Activated CD4-positive, alpha-beta T cell treated with anti-CD3 and anti-CD28 coated beads for 36 hours (primary cell): ENCODE results near the gene TRIM17. TPM values are rescaled to one million over a fixed set of nuclear protein-coding genes. Genes with fewer than 3 reads are reported as not detected.

Experiments
- ATAC-seq: fragments of 200-7000 bp; cut with Tn5 transposase; one replicate; pipeline ENCODE4 v1.10.0; 2021; ENCODE audit warnings: mild to moderate bottlenecking, moderate library complexity
- CTCF ChIA-PET: fragments of 350-600 bp; sonication (Branson Sonifier 250); formaldehyde crosslinking; loops from one replicate; lab custom pipeline; 2021; ENCODE audit warnings: antibody characterized with exemption; lab: Charles Lee
- POLR2A ChIA-PET: fragments of 350-600 bp; sonication (Branson Sonifier 250); formaldehyde crosslinking; loops from one replicate; lab custom pipeline; 2021; ENCODE audit warnings: antibody characterized with exemption, inconsistent platforms; lab: Charles Lee
- DNase-seq: peaks from one replicate; pipeline ENCODE4 v3.0.0-alpha.2; 2020
- H3K27ac Mint-ChIP-seq: one replicate; pipeline ENCODE4 v1.8.0; 2021; ENCODE audit warnings: mixed read lengths
- H3K27me3 Mint-ChIP-seq: one replicate; pipeline ENCODE4 v1.8.0; 2021; ENCODE audit warnings: mixed read lengths
- H3K36me3 Mint-ChIP-seq: one replicate; pipeline ENCODE4 v1.8.0; 2021; ENCODE audit warnings: low read depth, mixed read lengths
- H3K4me1 Mint-ChIP-seq: one replicate; pipeline ENCODE4 v1.8.0; 2021; ENCODE audit warnings: mixed read lengths
- H3K4me3 Mint-ChIP-seq: one replicate; pipeline ENCODE4 v1.8.0; 2021; ENCODE audit warnings: mild to moderate bottlenecking, moderate library complexity, mixed read lengths
- H3K9me3 Mint-ChIP-seq: one replicate; pipeline ENCODE4 v1.8.0; 2021; ENCODE audit warnings: low read depth, mixed read lengths
- intact Hi-C, 2 experiments: fragments of 100-400 bp; cut with DNase I in 1 of 2; cut with micrococcal nuclease in 1 of 2; formaldehyde crosslinking; loops; one replicate each; pipeline versions ENCODE4 v1.14.2 to v1.15.1; 2022 to 2024; cut with DNase I, micrococcal nuclease
- total RNA-seq, 2 experiments: library from RNA; stranded (reverse); gene quantifications; one replicate each; pipeline ENCODE4 v1.2.3, GENCODE V29; 2021

TRIM17 gene
- total RNA-seq, 2 experiments from 2014 or later, result 1.2 to 1.3 TPM

DNA sequence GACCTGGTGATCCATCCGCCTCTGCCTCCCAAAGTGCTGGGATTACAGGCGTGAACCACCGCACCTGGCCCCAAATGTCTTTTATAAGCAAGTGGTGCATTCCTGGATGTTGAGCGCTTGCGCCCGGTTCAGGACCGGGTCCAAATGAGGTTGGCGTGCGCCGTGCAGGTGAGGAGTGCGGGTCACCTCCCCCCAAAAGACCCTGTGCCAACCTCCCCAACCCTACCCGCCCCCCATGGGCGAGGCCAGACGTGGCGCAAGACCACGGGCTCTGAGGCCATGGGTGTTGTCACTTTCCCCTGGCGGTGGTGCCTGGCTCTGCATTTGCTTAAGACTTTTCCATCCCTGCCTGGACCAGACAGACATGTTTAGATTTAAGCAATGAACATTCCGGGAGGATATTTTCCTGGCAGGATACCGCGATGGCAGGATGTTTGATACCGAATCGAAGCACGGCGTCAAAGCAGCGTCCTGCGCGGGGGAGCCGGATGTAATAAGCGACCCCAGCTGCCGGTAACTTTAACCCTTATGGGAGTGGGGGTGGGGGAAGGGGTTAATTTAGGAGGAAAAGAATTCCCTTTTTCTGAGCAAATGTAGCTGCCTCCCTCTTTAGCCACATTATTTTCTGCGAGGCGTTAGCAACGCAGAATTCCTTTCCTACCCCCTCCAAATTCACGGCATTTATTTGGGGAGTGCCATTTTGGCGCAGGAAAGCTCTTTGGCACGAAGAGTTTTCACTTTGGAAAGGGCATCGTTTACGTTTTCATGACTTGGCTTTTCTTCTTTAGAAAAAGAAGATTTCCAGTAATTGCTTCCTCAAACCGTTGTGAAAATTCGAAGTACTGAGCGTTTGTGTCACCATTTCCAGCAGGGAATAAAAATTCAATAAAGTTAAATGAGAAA is 42.7 kb upstream of the TRIM17 start:
- Mint-ChIP-seq H3K27ac (peak overlapping the region; percentile 96), H3K27me3 (no peaks in the 10 kb centered on the region), H3K36me3 (peaks cover 10% of the 10 kb centered on the region), H3K4me1 (peaks cover 44% of the 10 kb centered on the region), H3K4me3 (peak overlapping the region; percentile 88), H3K9me3 (no peaks in the 10 kb centered on the region)
- CTCF ChIA-PET, result interaction anchor here (0.7 to 4.1 kb wide), 9 partner anchors 13 to 1836 kb away, joined by 3 to 16 read pairs (median 3); partner anchors contain the start of gene RNF187
- ATAC-seq (peak; percentile 8), DNase-seq (peak; percentile 83)
- intact Hi-C loops, result loop anchor here in 1 of 2 experiments (2.0 to 10.0 kb wide), 2 partner anchors 351 to 1045 kb away; partner anchors contain the start of genes MRPL55 and NUP133
- POLR2A ChIA-PET, result interaction anchor here (0.6 to 1.5 kb wide), 3 partner anchors 27 to 724 kb away, joined by 4 to 8 read pairs (median 6); partner anchors contain the start of genes ARF1 and JMJD4

DNA sequence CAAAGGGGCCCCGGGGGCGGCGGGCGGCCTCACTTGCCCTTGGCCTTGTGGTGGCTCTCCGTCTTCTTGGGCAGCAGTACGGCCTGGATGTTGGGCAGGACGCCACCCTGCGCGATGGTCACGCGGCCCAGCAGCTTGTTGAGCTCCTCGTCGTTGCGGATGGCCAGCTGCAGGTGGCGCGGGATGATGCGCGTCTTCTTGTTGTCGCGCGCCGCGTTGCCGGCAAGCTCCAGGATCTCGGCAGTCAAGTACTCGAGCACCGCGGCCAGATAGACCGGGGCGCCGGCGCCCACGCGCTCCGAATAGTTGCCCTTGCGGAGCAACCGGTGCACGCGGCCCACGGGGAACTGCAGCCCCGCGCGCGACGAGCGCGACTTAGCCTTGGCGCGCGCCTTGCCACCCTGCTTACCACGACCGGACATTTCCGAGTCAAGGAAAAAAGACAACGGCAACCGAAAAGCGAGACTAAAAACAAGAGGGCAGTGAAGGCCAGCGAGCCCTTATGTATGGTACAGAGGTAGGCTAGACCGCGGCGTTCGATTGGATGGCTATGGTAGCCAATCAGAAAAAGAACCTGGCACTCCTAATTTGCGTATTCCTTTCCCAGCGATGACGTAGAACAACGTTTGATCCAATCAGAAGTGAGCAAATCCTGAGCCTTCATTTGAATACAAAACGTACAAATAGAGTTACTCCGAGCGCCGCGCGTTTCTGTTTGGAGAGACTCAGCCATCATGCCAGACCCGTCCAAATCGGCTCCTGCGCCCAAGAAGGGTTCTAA is 40.9 kb upstream of the TRIM17 start:
- Mint-ChIP-seq H3K4me3 (peak overlapping the region; percentile 88), H3K27ac (peak overlapping the region; percentile 96), H3K36me3 (peaks cover 12% of the 10 kb centered on the region), H3K27me3 (no peaks in the 10 kb centered on the region), H3K4me1 (peaks cover 30% of the 10 kb centered on the region), H3K9me3 (no peaks in the 10 kb centered on the region)
- peak; percentile 89 for ATAC-seq
- DNase-seq, result peak; percentile 92
- POLR2A ChIA-PET, result interaction anchor here (0.7 to 2.0 kb wide), 6 partner anchors 9 to 375 kb away, joined by 3 to 14 read pairs (median 4); partner anchors contain the start of genes ARF1 and TRIM11
- CTCF ChIA-PET, result interaction anchor here (0.5 to 4.1 kb wide), 13 partner anchors 7 to 988 kb away, joined by 3 to 16 read pairs (median 4); partner anchors contain the start of gene ARF1
- intact Hi-C loops, result loop anchor here (1.0 to 10.0 kb wide), 12 partner anchors 29 to 1047 kb away; partner anchors contain the start of genes GUK1 (in 2 of the 2), TRIM11 (in 2 of the 2), ARF1 (in 1 of the 2) and IBA57 (in 1 of the 2)

DNA sequence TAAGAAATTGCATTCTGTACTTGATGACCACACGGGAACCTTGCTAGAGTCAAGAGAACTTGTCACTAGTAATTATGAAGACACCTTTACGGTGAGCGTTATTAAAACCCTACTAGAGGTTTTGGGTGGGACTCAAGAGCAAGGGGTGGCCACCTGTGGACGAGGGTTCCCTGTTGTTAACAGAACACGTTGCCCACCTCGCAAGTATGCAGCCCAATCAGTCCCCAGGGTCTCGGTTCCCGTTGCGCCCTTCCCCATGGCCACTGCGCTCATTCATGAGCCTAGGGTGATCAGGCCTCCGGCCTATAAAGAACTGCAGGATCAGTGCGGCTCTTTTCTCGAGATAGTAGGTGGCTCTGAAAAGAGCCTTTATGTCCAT is 40.3 kb upstream of the TRIM17 start:
- H3K27me3 Mint-ChIP-seq, result no peaks in the 10 kb centered on the region
- H3K27ac Mint-ChIP-seq, result peak overlapping the region; percentile 96
- intact Hi-C loops, result loop anchor here (1.0 to 10.0 kb wide), 9 partner anchors 29 to 1048 kb away; partner anchors contain the start of genes TRIM11 (in 2 of the 2), ARF1 (in 1 of the 2), GUK1 (in 1 of the 2) and NUP133 (in 1 of the 2)
- no peaks in the 10 kb centered on the region for H3K9me3 Mint-ChIP-seq
- no peak for DNase-seq
- ChIA-PET CTCF (interaction anchor here (0.5 to 4.1 kb wide), 9 partner anchors 8 to 988 kb away, joined by 3 to 16 read pairs (median 5); partner anchors contain the start of gene ARF1), POLR2A (interaction anchor here (0.7 to 2.0 kb wide), 4 partner anchors 9 to 53 kb away, joined by 3 to 14 read pairs (median 4); partner anchors contain the start of gene TRIM11)
- no peak for ATAC-seq
- H3K4me1 Mint-ChIP-seq, result peaks cover 26% of the 10 kb centered on the region
- H3K36me3 Mint-ChIP-seq, result peaks cover 12% of the 10 kb centered on the region
- H3K4me3 Mint-ChIP-seq, result peak overlapping the region; percentile 88

DNA sequence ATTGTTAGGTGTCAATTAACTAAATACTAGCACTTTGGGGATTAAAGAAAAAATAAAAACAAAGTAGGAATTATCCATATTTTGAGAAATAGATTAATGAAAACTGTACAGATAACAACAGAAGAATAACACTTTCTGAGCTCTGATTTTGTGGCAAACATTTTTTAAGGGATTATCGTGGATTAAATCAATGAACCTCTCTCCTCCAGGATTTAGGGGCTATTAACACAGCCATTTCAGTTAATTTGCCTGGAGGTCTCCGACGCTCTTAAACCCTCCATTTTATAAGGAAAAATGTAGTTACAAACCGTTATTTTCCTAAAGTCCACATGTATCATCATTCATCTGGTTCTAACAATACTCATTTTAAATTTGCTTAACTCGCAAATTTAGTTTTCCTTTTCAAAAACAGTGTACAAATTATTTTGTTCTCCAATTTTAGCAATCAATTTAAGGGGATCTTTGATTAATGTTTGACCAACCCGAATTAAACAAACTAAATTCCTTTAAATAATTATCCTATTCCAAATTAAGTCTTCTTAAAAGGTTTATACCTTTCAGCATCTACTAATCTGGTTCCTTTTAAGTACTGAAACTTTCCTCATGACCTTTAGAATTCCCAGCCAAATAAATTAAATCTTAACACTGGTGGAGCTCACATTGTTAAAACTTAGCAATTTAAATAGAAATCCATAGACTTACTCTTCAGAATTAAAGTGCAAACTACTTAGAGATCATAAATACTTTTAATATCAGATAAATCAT is 39.8 kb upstream of the TRIM17 start:
- CTCF ChIA-PET, result interaction anchor here (0.5 to 3.1 kb wide), 7 partner anchors 9 to 989 kb away, joined by 3 to 10 read pairs (median 4); no protein-coding TSS in a partner anchor
- Mint-ChIP-seq H3K4me3 (peak overlapping the region; percentile 88), H3K27ac (peak overlapping the region; percentile 96)

DNA sequence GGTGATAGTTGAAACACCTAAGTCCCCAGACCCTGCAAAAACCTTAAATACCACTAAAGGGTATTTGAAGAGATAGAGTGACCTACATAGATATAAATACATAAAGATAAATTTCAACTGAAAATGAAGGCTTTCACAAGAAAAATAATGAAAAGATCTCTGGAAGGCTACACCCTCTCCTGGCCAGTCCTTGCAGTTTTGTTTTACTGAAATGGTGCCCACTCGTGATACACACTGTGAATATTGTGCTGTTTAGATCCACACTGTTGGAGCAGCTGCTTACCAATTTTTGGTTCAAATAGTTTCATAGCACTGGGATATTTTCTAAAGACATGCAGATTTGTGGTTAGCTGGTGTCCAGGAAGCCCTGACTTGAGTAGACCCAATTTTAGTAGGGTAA is 39.1 kb upstream of the TRIM17 start:
- POLR2A ChIA-PET, result interaction anchor here (1.1 kb wide), 1 partner anchor 8 kb away, joined by 4 read pairs; no protein-coding TSS in a partner anchor
- no peaks in the 10 kb centered on the region for H3K9me3 Mint-ChIP-seq
- H3K36me3 Mint-ChIP-seq, result peaks cover 10% of the 10 kb centered on the region
- ATAC-seq, result no peak
- H3K4me3 Mint-ChIP-seq, result peak overlapping the region; percentile 53
- no peak for DNase-seq
- CTCF ChIA-PET, result interaction anchor here (0.9 to 3.1 kb wide), 5 partner anchors 9 to 80 kb away, joined by 3 to 10 read pairs (median 4); no protein-coding TSS in a partner anchor
- no peak overlapping the region for H3K27ac Mint-ChIP-seq
- no peaks in the 10 kb centered on the region for H3K27me3 Mint-ChIP-seq
- intact Hi-C loops, result loop anchor here (2.0 to 10.0 kb wide), 5 partner anchors 49 to 1049 kb away; partner anchors contain the start of genes NUP133 (in 1 of the 2) and TRIM11 (in 1 of the 2)
- peaks cover 21% of the 10 kb centered on the region for H3K4me1 Mint-ChIP-seq

More for the DNA sequence above, 39.8 kb upstream of the TRIM17 start:
- intact Hi-C loops, result loop anchor here (1.0 to 10.0 kb wide), 9 partner anchors 30 to 1048 kb away; partner anchors contain the start of genes TRIM11 (in 2 of the 2), ARF1 (in 1 of the 2), GUK1 (in 1 of the 2) and NUP133 (in 1 of the 2)
- H3K4me1 Mint-ChIP-seq, result peaks cover 26% of the 10 kb centered on the region
- H3K36me3 Mint-ChIP-seq, result peaks cover 12% of the 10 kb centered on the region
- POLR2A ChIA-PET, result interaction anchor here (0.6 kb wide), 1 partner anchor 80 kb away, joined by 3 read pairs; no protein-coding TSS in a partner anchor
- no peaks in the 10 kb centered on the region for H3K9me3 Mint-ChIP-seq
- DNase-seq (no peak), ATAC-seq (no peak)
- no peaks in the 10 kb centered on the region for H3K27me3 Mint-ChIP-seq

DNA sequence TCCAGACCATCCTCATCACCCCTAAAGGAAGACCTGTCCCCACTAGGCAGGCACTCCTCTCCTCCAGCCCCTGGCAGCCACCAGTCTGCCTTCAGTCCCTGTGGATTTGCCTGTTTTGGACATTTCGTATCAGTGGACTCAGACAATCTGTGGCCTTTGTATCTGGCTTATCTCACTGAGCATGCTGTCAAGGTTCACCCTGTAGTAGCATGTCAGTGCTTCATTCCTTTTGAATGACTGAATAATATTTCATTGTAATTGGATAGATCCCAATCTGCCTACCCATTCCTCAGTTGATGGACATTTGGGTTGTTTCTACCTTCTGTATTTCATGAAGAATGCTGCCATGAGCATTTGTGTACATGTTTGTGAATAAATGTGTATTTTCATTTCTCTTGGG is 37.6 kb upstream of the TRIM17 start:
- H3K4me3 Mint-ChIP-seq, result no peak overlapping the region
- ChIA-PET CTCF (interaction anchor here (3.1 kb wide), 1 partner anchor 11 kb away, joined by 10 read pairs; no protein-coding TSS in a partner anchor), POLR2A (no interaction called here)
- peak overlapping the region; percentile 19 for H3K27ac Mint-ChIP-seq
- no peaks in the 10 kb centered on the region for H3K9me3 Mint-ChIP-seq
- H3K27me3 Mint-ChIP-seq, result no peaks in the 10 kb centered on the region
- H3K36me3 Mint-ChIP-seq, result peaks cover 8% of the 10 kb centered on the region
- peaks cover 15% of the 10 kb centered on the region for H3K4me1 Mint-ChIP-seq
- no peak for ATAC-seq
- intact Hi-C loops, result loop anchor here in 1 of 2 experiments (10.0 kb wide), 1 partner anchor 1051 kb away; the partner anchor contains the start of gene NUP133
- no peak for DNase-seq

DNA sequence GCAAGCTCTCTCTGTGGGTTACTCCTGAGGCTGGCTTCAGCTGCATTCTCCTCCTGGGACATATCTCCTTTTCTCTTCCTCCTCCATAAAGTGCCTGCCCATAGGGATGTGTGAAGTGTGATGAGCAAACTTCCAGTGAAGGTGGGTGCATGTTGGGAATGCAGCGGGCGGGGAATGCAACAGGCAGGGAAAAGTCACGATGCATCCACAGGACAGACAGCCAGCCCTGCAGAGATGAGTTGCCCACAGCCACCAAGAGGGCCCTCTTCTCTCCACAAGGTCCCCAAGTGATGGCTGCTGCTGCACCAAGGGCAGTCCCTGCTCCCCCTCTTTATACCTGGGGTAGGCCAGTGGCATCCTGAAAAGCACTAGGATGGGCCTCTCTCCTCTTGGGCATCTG is 37.0 kb upstream of the TRIM17 start:
- CTCF ChIA-PET, result no interaction called here
- no peaks in the 10 kb centered on the region for H3K9me3 Mint-ChIP-seq
- no peak overlapping the region for H3K4me3 Mint-ChIP-seq
- peaks cover 14% of the 10 kb centered on the region for H3K4me1 Mint-ChIP-seq
- no peak for DNase-seq
- H3K27me3 Mint-ChIP-seq, result no peaks in the 10 kb centered on the region
- intact Hi-C loops, result loop anchor here in 1 of 2 experiments (10.0 kb wide), 1 partner anchor 1051 kb away; the partner anchor contains the start of gene NUP133
- POLR2A ChIA-PET, result no interaction called here
- H3K27ac Mint-ChIP-seq, result no peak overlapping the region
- peaks cover 8% of the 10 kb centered on the region for H3K36me3 Mint-ChIP-seq
- no peak for ATAC-seq

DNA sequence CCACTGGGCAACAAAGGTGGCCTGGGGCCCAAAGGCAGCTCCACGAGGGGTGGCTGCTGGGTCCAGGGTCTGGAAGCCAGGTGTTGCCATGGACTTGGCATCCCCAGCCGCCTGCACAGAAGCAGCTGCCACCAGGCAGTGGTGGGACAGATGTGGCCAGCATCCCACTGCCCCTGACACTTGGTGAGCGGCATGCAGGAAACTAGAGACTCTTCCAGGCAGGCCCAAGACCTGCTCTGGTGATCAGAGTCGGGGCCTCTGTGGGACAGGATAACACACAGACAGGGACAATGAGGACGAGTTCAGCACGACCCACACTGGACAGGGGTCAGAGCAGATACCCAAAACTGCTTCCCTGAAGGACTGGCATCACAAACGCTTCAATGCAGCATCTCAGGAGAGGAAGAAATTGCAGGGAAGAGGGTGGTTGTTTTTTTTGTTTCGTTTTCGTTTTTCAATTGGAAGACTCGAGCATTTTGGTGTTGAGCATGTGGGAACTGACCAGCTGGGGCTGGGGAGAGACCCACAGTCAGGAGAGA is 36.4 kb upstream of the TRIM17 start:
- peaks cover 11% of the 10 kb centered on the region for H3K4me1 Mint-ChIP-seq
- no peak overlapping the region for H3K27ac Mint-ChIP-seq
- H3K4me3 Mint-ChIP-seq, result no peak overlapping the region
- H3K36me3 Mint-ChIP-seq, result peaks cover 8% of the 10 kb centered on the region
- no peaks in the 10 kb centered on the region for H3K9me3 Mint-ChIP-seq
- H3K27me3 Mint-ChIP-seq, result no peaks in the 10 kb centered on the region
- no peak for DNase-seq
- ChIA-PET CTCF (no interaction called here), POLR2A (no interaction called here)
- no peak for ATAC-seq
- intact Hi-C loops, result loop anchor here in 1 of 2 experiments (10.0 kb wide), 1 partner anchor 1052 kb away; the partner anchor contains the start of gene NUP133

DNA sequence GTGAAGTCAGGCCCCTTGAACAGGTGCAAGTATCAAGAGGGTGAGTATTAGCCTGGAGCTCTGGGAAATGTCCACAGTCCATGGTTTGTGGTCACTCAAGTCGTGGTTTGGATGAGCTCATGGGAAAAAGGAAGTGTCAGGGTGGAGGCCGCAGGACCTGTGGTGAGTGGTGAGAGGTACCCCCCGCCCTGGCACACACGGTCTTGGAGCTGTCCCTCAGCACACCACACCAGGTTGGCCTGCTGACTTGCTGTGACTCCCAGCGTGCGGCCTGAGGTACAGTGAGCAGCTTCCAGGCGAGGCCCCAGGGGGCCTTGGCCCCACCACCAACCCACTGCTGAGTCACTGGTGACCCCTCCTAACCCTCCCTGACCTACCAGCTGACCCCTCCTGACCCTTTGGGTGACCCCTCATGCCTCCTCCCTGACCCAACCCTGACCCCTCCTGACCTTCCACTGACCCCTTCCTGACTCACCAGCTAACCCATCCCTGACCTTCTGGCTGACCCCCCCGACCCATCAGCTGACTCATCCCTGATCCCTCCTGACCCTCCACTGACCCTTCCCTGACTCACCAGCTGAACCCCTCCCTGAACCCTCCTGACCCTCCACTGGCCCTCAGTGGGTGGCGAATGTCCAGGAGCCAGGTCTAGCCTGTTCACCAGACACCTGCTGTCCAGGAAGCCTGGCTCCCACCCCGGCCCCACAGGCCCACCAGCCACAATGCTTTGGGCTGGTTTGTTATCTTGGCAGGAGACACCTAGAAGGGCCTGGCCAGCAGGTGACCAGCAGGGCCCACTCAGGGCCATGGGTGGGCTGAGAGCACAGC is 35.7 kb upstream of the TRIM17 start:
- intact Hi-C loops, result loop anchor here in 1 of 2 experiments (10.0 kb wide), 1 partner anchor 1052 kb away; the partner anchor contains the start of gene NUP133

More for the DNA sequence above, 35.7 kb upstream of the TRIM17 start:
- H3K27ac Mint-ChIP-seq, result no peak overlapping the region
- no peak overlapping the region for H3K4me3 Mint-ChIP-seq
- ChIA-PET POLR2A (no interaction called here), CTCF (interaction anchor here (1.4 kb wide), 1 partner anchor 13 kb away, joined by 4 read pairs; no protein-coding TSS in a partner anchor)
- H3K36me3 Mint-ChIP-seq, result peaks cover 8% of the 10 kb centered on the region
- ATAC-seq, result no peak
- H3K9me3 Mint-ChIP-seq, result no peaks in the 10 kb centered on the region
- H3K4me1 Mint-ChIP-seq, result peaks cover 11% of the 10 kb centered on the region
- no peaks in the 10 kb centered on the region for H3K27me3 Mint-ChIP-seq
- no peak for DNase-seq
